ENCODE data around the gene SMR3B. TPM values are rescaled to one million over a fixed set of nuclear protein-coding genes. Genes with fewer than 3 reads are reported as not detected.

SMR3B gene
- total and polyA plus RNA-seq, 2 of the 8 experiments (the other 6 are each of a cell fraction or from before 2014, with no cell fraction given): not detected

- H2AFZ ChIP-seq (ENCODE audit: low read length): no peak overlapping the region
- no peaks in the 10 kb centered on the region for H3K36me3 ChIP-seq (ENCODE audit: control insufficient read depth in 2 of 4, insufficient read depth in 4 of 4, low read length in 3 of 4)
- H3K23ac ChIP-seq (ENCODE audit: insufficient read length): no peak overlapping the region
- H3K4ac ChIP-seq (replicated peaks; ENCODE audit: insufficient read length, low read depth, low read length): no peak overlapping the region
- DNase-seq (ENCODE audit: low read depth in 1 of 2, low spot score in 2 of 2): no peak
- H3K79me1 ChIP-seq (ENCODE audit: low read depth, low read length): no peaks in the 10 kb centered on the region
- H2BK5ac ChIP-seq (ENCODE audit: low read depth, low read length): no peak overlapping the region
- WGBS, 2 experiments (ENCODE audit: extremely low coverage in 1 of 2, insufficient coverage in 1 of 2, insufficient read length in 1 of 2, insufficient replicate concordance in 2 of 2, low coverage in 1 of 2, low lambda C conversion rate in 2 of 2, missing lambda C conversion rate in 1 of 2): 88% methylated on average over 2 of the region's 2 CpGs; no CpG with 5 or more reads in 1 of the 2 experiments
- H3K23me2 ChIP-seq (ENCODE audit: low read depth, low read length): no peaks in the 10 kb centered on the region
- H2BK20ac ChIP-seq (ENCODE audit: low read length): no peak overlapping the region
- H3K4me2 ChIP-seq (ENCODE audit: insufficient read depth in 1 of 2, low read depth in 2 of 2, low read length in 2 of 2): no peak overlapping the region
- no peak overlapping the region for H3K56ac ChIP-seq (replicated peaks; ENCODE audit: insufficient read length, low read depth, low read length)
- no peaks in the 10 kb centered on the region for H3K4me1 ChIP-seq (replicated peaks in 1 of 4; ENCODE audit: control insufficient read depth in 3 of 4, insufficient read depth in 4 of 4, low read length in 3 of 4)
- no peak overlapping the region for H2AK5ac ChIP-seq (ENCODE audit: low read depth, low read length)
- H3K18ac ChIP-seq (ENCODE audit: extremely low read depth, low read length): no peak overlapping the region
- FAIRE-seq: no peak
- no peak overlapping the region for H2BK15ac ChIP-seq (ENCODE audit: low read length)
- no peak overlapping the region for H3K27ac ChIP-seq (ENCODE audit: low read depth, low read length)
- H2BK120ac ChIP-seq (replicated peaks; ENCODE audit: low read depth, low read length): no peak overlapping the region
- no peak overlapping the region for H3K4me3 ChIP-seq (ENCODE audit: extremely low read depth in 1 of 4, insufficient read depth in 2 of 4, low read depth in 3 of 4, low read length in 4 of 4)
- ChIA-PET CTCF (ENCODE audit: partially characterized antibody) (interaction anchor here (1.2 kb wide), 1 partner anchor 44 kb away, joined by 3 read pairs; no protein-coding TSS in a partner anchor), POLR2A (ENCODE audit: partially characterized antibody) (no interaction called here)
- no peaks in the 10 kb centered on the region for H4K20me1 ChIP-seq (replicated peaks in 1 of 2; ENCODE audit: control insufficient read depth in 1 of 2, insufficient read depth in 2 of 2, low read length in 2 of 2)
- H4K5ac ChIP-seq (ENCODE audit: insufficient read length, low read depth, low read length): no peak overlapping the region
- no peaks in the 10 kb centered on the region for H3K9me3 ChIP-seq (ENCODE audit: insufficient read depth in 2 of 2, low read depth in 1 of 2, low read length in 1 of 2)
- no peaks in the 10 kb centered on the region for H3K79me2 ChIP-seq (ENCODE audit: control insufficient read depth in 1 of 2, insufficient read depth in 2 of 2, low read length in 2 of 2)
- H3K27me3 ChIP-seq (replicated peaks in 1 of 4; ENCODE audit: control insufficient read depth in 3 of 4, extremely low read depth in 1 of 4, insufficient read depth in 3 of 4, low read length in 3 of 4): no peaks in the 10 kb centered on the region
- no peak overlapping the region for H3K14ac ChIP-seq (ENCODE audit: insufficient read length)
- H3K9ac ChIP-seq (replicated peaks in 1 of 4; ENCODE audit: extremely low read depth in 1 of 4, low read depth in 3 of 4, low read length in 3 of 4): no peak overlapping the region
- H4K91ac ChIP-seq (replicated peaks; ENCODE audit: insufficient read length, low read length): no peak overlapping the region
- no peak overlapping the region for H4K8ac ChIP-seq (ENCODE audit: extremely low read depth, insufficient read depth, low read length)
- H2BK12ac ChIP-seq (ENCODE audit: low read depth, low read length): no peak overlapping the region
- TF ChIP-seq EP300 (IDR thresholded peaks at IDR 0.05; ENCODE audit: borderline replicate concordance in 1 of 2, low read depth in 2 of 2, low read length in 2 of 2) (no peak), SAP30 (IDR thresholded peaks at IDR 0.05; ENCODE audit: insufficient read depth, insufficient replicate concordance, low read length) (no peak), RFX5 (IDR thresholded peaks at IDR 0.05; ENCODE audit: borderline replicate concordance, low read depth, low read length) (no peak), JUN (IDR thresholded peaks at IDR 0.05; ENCODE audit: low read depth, low read length) (no peak), TBP (IDR thresholded peaks at IDR 0.05; ENCODE audit: low read depth, low read length) (no peak), RAD21 (IDR thresholded peaks at IDR 0.05 in 1 of 2, conservative IDR thresholded peaks at IDR 0.05 in 1 of 2; ENCODE audit: low read depth in 2 of 2, low read length in 2 of 2) (no peak), CTBP2 (IDR thresholded peaks at IDR 0.05; ENCODE audit: borderline replicate concordance, insufficient read depth, insufficient read length, low read length) (no peak), EZH2 (IDR thresholded peaks at IDR 0.05; ENCODE audit: low read depth, low read length, severe bottlenecking) (no peak), GTF2F1 (IDR thresholded peaks at IDR 0.05; ENCODE audit: borderline replicate concordance, low read depth, low read length) (no peak), GABPA (IDR thresholded peaks at IDR 0.05; ENCODE audit: borderline replicate concordance, insufficient read depth, low read length) (no peak), SP4 (IDR thresholded peaks at IDR 0.05; ENCODE audit: low read length) (no peak), TAF7 (optimal IDR thresholded peaks at IDR 0.05; ENCODE audit: borderline replicate concordance, low read depth, low read length) (no peak)
Measured at GRCh38 chr4:70392057-70392776, 9.3 kb downstream of the SMR3B start.

Data from H1 (cell line).